GM12892 (cell line): Measurements from ENCODE around the gene RBFOX2.
"Not testable (repeated sequence)": the region's sequence is repeated elsewhere in the genome, so short reads cannot be mapped to it uniquely, and the experiment has no call there.

Experiments used
- DNase-seq: peaks from one replicate; pipeline ENCODE4 v3.0.0; 2011; ENCODE audit not compliant: insufficient read length
- FAIRE-seq: peaks from 2 replicates; lab custom pipeline; 2011; peaks lifted over from hg19 to GRCh38; lab: Jason Lieb, UNC
- POLR2A ChIP-seq: IDR thresholded peaks from 2 replicates; pipeline ENCODE4 v1.6.1; 2011; ENCODE audit warnings: low read depth, low read length, control low read depth
- POLR2AphosphoS5 ChIP-seq: IDR thresholded peaks from 2 replicates; pipeline ENCODE4 v1.6.1; 2011; ENCODE audit warnings: low read depth, low read length, control low read depth
- TAF1 ChIP-seq: IDR thresholded peaks from 2 replicates; pipeline ENCODE4 v1.6.1; 2011; ENCODE audit warnings: low read depth, mild to moderate bottlenecking, control low read depth, low read length, borderline replicate concordance

The RBFOX2 gene

DNA sequence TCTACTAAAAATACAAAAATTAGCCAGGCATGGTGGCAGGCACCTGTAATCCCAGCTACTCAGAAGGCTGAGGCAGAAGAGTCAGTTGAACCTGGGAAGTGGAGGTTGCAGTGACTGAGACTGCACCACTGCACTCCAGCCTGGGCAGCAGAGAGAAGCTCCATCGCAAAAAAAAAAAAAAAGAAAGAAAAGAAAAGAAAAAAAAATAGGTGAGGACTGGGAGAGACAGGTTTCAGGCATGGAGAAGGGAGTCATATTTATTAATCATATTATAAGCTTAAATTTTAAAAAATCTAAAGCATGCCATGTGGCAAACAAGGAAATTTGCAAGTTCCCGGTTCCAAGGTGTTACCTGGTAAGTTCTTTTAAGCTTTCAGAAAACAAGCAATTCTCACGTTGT is 311.1 kb downstream of the RBFOX2 start, which contains the start of gene APOL5:
TSS of gene APOL5 (plus strand) at position 301 of the 400 bp plus-strand sequence. CDS start at position 301, 0 bp downstream.
- no peak for DNase-seq
- TF ChIP-seq TAF1 (no peak), POLR2A (no peak), POLR2AphosphoS5 (no peak)
- no peak for FAIRE-seq

DNA sequence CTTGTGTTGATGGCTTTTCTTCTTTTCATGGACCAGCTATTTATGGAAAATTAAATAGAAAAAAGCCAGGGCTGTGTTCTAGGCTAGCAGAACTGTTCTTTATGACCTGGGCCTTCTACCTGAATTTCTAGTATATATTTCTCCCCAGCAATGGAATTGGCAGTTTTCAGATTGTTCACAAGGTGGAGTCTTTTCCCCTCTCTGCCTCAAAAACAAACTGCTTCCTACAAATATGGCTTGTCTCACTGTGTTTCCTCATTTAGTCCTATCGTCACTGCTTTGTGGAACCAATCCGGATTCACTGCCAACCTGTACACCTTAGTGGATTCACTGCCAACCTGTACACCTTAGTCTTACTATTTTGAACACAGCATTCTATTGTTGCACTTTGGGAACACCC is 316.0 kb downstream of the RBFOX2 start:
- TF ChIP-seq TAF1 (no peak), POLR2AphosphoS5 (no peak), POLR2A (no peak)
- FAIRE-seq (no peak), DNase-seq (no peak)

DNA sequence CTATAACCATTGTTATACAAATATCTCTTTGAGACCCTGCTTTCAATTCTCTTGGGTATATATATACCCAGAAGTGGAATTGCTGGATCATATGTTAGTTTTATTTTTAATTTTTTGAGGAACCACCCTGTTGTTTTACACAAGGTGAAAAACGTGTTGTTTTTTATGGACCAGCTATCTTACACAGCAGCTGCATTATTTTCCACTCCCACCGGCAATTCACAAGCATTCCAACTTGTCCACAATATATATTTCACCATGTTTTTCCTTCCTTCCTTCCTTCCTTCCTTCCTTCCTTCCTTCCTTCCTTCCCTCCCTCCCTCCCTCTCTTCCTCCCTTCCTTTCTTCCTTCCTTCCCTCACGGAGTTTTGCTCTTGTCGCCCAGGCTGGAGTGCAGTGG is 317.3 kb downstream of the RBFOX2 start:
- FAIRE-seq (no peak), DNase-seq (no peak)
- TF ChIP-seq POLR2AphosphoS5 (no peak), TAF1 (no peak), POLR2A (no peak)

DNA sequence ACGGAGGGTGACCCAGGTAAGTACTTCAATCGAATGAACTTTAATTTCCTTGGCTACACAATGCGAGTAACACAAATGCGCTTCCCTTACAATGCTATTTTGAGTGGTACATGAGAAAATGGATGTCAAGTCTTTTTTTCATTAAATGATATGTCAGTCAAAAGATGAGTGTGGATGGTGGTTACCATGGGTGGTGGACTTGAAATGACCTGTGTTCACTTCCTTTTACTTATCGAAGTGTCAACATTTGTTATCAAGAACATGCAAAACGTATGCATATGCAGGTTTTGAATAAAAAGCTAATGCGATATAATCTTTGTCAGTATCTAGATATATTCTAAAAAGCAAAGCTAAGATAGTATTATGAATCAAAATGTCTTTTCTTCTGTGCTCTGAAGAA is 319.7 kb downstream of the RBFOX2 start:
- FAIRE-seq (no peak), DNase-seq (no peak)
- TF ChIP-seq TAF1, result no peak
- TF ChIP-seq POLR2A, result no peak
- no peak for TF ChIP-seq POLR2AphosphoS5

DNA sequence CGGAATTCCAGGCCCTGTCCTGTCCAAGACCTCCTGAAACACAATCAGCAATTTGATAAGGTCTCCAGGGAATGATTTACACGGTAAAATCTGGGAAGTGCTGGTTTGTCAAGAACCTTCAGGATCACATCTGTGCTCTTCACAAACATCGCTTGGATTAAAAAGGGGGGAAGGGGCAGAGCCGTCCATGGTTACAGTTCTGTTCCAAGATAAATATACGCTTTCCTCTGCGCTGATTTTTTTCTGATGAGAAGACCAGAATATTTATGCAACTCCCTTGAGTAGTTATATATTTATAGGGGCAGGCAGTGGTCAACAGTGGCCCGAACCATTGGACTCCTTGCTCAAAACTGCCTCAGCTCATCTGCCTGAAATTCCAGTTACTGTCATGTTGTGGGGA is 320.2 kb downstream of the RBFOX2 start:
- no peak for FAIRE-seq
- no peak for DNase-seq
- TF ChIP-seq TAF1 (no peak), POLR2A (no peak), POLR2AphosphoS5 (no peak)

DNA sequence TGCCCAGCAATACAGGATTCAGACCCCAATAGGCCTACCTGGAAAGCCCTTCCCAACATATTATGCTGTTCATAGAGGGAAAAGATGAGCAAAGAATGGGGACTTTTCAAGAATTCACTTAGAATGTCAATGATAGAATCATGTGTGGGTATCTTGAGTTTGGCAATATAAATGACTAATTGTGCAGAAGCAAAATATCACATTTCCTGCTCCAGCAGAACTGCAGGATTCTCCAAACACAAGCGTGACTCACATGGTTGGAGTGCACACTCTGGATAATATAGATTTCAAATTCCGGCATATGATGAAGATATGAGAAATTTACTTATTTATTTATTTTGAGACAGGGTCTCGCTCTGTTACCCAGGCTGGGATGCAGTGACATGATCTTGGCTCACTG is 323.5 kb downstream of the RBFOX2 start:
- FAIRE-seq, result no peak
- TF ChIP-seq POLR2AphosphoS5, result no peak
- TF ChIP-seq POLR2A, result no peak
- TF ChIP-seq TAF1, result no peak
- DNase-seq, result no peak

DNA sequence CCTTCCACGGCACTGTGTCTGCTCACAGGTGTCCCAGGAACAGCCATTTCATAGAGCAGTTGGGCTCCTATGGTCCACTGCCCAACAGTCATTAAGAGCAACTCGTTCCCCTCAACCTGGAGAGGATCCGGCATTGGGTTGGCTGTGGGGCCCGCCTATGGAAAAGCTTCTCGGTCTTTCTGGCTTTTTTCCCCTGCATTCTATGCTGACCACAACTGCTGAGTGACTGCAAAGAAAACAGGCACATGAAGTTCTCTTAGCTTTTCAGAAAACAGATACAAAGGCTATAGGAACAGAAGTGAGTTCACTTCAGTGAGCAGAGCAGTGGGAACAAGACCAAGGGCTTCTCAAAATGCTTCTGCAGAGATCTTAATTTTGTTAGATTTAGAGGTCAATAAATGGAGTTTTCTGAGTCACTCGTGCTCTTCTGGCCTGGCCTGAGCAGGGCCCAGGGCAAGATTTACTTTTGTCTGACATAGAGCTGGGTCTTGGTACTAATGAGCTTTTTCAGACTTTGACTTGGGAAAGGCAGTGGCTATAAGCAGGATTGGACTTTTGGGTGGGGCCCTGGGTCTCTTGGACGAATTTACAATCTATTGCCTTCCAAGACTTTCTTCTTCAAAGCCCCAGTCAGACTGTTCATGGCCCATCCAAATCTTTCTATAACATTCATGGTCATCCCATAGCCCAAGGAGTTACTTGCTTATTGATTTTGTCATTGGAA is 324.6 kb downstream of the RBFOX2 start:
- DNase-seq (no peak), FAIRE-seq (no peak)
- no peak for TF ChIP-seq POLR2AphosphoS5
- TF ChIP-seq POLR2A, result no peak
- no peak for TF ChIP-seq TAF1

DNA sequence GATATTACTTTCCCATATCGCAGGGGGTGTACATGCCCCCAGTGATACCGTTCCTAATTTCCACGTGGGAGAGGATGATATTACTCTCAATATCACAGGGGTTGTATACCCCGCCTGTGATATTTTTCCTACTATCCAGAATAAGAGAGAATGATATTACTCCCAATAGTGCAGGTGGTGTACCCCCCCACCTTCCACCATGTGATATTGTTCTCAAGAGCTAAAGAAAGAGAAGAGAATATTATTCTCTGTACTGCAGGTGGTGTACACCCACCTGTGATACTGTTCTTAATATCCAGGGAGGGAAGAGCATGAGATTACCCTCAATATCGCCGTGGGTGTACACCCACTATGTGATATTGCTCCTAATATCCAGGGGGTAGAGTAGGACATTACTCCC is 328.8 kb downstream of the RBFOX2 start:
- DNase-seq, FAIRE-seq: not testable (repeated sequence)

DNA sequence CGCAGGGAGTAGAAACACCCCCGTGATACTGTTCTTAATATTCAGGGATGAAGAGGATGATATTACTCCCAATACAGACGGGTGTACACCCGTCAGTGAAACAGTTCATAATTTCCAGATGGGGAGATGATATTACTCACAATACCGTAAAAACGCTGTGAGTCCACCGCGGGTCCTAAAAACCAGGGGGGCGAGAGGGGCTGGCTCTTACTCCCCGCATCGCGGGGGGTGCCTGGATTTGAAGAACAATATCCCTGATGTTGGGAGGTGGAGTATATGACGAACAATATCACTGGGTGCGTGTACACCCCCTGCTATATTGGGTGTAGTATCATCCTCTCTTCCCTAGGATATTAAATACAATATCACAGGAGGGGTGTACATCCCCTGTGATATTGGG is 331.5 kb downstream of the RBFOX2 start:
- DNase-seq (no peak), FAIRE-seq (no peak)

DNA sequence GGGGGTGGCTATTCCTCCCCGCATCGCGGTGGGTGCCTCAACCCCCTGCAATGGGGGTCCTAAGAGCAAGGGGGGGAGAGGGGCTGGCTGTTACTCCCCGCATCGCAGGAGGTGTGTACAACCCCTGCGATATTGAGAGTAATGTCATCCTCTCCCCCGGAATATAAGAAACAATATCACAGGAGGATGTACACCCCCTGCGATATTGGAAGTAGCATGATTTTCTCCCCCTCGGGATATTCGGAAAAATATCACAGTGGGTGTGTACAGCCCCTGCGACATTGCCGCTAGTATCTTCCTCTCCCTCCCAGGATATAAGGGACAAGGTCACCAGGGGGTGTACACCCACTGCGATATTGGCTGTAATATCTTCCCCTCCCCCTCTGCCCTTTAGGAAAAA is 333.4 kb downstream of the RBFOX2 start:
- DNase-seq, result no peak
- TF ChIP-seq TAF1, result no peak
- no peak for TF ChIP-seq POLR2A
- no peak for TF ChIP-seq POLR2AphosphoS5
- FAIRE-seq, result no peak

More for the DNA sequence above, 331.5 kb downstream of the RBFOX2 start:
- TF ChIP-seq TAF1, result no peak
- no peak for TF ChIP-seq POLR2A
- no peak for TF ChIP-seq POLR2AphosphoS5

DNA sequence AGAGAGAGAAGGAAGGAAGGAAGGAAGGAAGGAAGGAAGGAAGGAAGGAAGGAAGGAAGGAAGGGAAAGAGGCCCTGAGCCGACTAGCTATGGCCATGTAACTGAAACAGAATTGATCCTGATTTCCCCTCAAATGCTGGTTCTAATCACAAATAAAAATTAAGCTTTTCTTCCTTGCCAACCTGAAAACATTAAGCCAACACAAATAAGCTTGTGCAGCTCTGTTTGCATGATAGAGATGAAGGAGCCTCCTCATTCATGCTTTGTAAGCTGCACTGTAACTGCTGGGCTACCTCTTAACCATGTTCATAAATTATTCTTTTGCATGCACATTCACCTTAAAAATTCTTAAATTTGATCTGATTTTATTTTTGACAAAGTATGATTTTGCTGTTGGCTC is 338.6 kb downstream of the RBFOX2 start:
- TF ChIP-seq TAF1 (no peak), POLR2A (no peak), POLR2AphosphoS5 (no peak)
- DNase-seq (no peak), FAIRE-seq (no peak)

DNA sequence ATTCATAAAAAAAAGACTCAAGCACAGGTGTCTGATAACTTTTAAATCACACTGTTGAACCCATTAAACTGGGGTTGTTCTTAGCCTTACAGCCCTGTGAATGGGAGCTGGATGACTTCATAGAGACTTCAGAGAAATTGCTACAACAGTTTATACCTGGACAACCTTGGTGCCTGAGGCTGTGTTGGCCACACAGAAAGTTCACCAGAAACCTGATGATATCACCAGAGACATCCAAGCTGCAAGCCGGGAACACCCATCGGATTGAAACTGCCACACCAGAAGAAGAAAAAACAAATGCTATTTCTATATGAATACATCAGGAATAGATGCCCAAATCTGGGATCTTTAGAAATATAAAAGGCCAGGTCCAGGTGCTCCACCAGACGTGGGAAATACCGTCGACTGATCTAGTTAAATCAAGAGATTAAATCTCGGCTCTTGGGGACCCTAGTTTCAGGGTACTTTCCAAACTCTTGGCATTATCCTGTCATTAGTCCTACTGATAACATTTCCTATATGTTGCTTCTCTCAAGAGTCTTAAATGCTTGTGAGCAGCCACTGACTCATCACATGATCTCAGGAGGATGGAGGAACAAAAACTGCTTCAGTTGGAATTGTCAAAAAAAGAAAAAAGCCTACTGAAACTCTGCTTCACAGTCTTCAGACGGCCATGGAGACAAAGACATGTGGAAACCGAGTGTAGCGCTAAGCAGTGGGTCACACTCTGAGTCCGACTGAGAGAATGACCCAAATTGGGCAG is 339.5 kb downstream of the RBFOX2 start:
- FAIRE-seq (no peak), DNase-seq (no peak)
- TF ChIP-seq POLR2AphosphoS5, result no peak
